GM12878 (cell line): ENCODE data around the gene TMEM45A. TPM values are rescaled to one million over a fixed set of nuclear protein-coding genes. Genes with fewer than 3 reads are reported as not detected.

ENCODE experiments used
- ATAC-seq: fragments of 200-7000 bp; cut with Tn5 transposase; 3 replicates; pipeline ENCODE4 v1.9.1; 2020; ENCODE audit warnings: mild to moderate bottlenecking, moderate library complexity
- BruUV-seq: library from RNA; stranded (reverse); fragments of 400-500 nt; replicated peaks from 2 replicates; lab custom pipeline; 2021; lab: Mats Ljungman, UMichigan
- CTCF ChIA-PET: fragments of 300-600 bp; sonication (Branson Sonifier 250); formaldehyde crosslinking; extraction: SDS; loops from one replicate; lab custom pipeline; 2021; ENCODE audit warnings: inconsistent platforms; lab: Yijun Ruan, JAX
- POLR2A ChIA-PET: fragments of 350-600 bp; formaldehyde crosslinking; extraction: SDS; loops from one replicate; lab custom pipeline; 2021; ENCODE audit warnings: inconsistent platforms; lab: Charles Lee
- RAD21 ChIA-PET: fragments of 300-600 bp; sonication (Branson Sonifier 250); formaldehyde crosslinking; loops from one replicate; lab custom pipeline; 2023; ENCODE audit warnings: antibody characterized with exemption; ENCODE audit not compliant: unreplicated experiment; lab: Charles Lee
- SMC1A ChIA-PET: fragments of 300-600 bp; sonication (Branson Sonifier 250); formaldehyde crosslinking; loops from one replicate; lab custom pipeline; 2023; ENCODE audit not compliant: unreplicated experiment, uncharacterized antibody; lab: Charles Lee
- DNase-seq: peaks from one replicate; pipeline ENCODE4 v3.0.0-alpha.2; 2011; ENCODE audit warnings: low read depth, low spot score
- FAIRE-seq: peaks from 3 replicates; lab custom pipeline; 2011; peaks lifted over from hg19 to GRCh38; lab: Jason Lieb, UNC
- H2AFZ ChIP-seq: 2 replicates; pipeline ENCODE4 v1.6.0; 2011; ENCODE audit warnings: low read depth, low read length, control low read depth; ENCODE audit not compliant: control insufficient read depth
- H3K27ac ChIP-seq: 2 replicates; pipeline ENCODE4 v1.5.1; 2011; ENCODE audit warnings: control low read depth; ENCODE audit not compliant: control insufficient read depth, insufficient read depth
- H3K27me3 ChIP-seq, 2 experiments: replicated peaks in 1 of 2; 2 replicates each; pipeline versions ENCODE4 v1.6.0 to v1.6.1; 2011; ENCODE audit warnings: low read length in 1 of 2; ENCODE audit not compliant: control insufficient read depth in 2 of 2, insufficient read depth in 2 of 2
- H3K36me3 ChIP-seq, 2 experiments: 2 replicates each; pipeline ENCODE4 v1.5.1; 2011; ENCODE audit warnings: low read length in 1 of 2; ENCODE audit not compliant: control insufficient read depth in 2 of 2, insufficient read depth in 2 of 2
- H3K4me1 ChIP-seq: 2 replicates; pipeline ENCODE4 v1.6.1; 2011; ENCODE audit warnings: mild to moderate bottlenecking, low read length, moderate library complexity, mixed read lengths; ENCODE audit not compliant: control insufficient read depth, insufficient read depth
- H3K4me2 ChIP-seq: 2 replicates; pipeline ENCODE4 v1.6.0; 2011; ENCODE audit warnings: control low read depth; ENCODE audit not compliant: control insufficient read depth, insufficient read depth
- H3K4me3 ChIP-seq: fragments of 200-600 bp; sonication (generic); 2 replicates; pipeline ENCODE4 v1.5.1; 2016
- H3K79me2 ChIP-seq: 2 replicates; pipeline ENCODE4 v1.6.0; 2011; ENCODE audit warnings: low read length; ENCODE audit not compliant: control insufficient read depth, insufficient read depth
- H3K9ac ChIP-seq: 2 replicates; pipeline ENCODE4 v1.8.0; 2011; ENCODE audit warnings: low read length, control low read depth, mixed read lengths; ENCODE audit not compliant: control insufficient read depth, insufficient read depth
- H3K9me3 ChIP-seq: replicated peaks from 3 replicates; pipeline ENCODE4 v1.5.1; 2011; ENCODE audit warnings: mild to moderate bottlenecking, low read length; ENCODE audit not compliant: control insufficient read depth, insufficient read depth
- H4K20me1 ChIP-seq: 2 replicates; pipeline ENCODE4 v1.6.0; 2011; ENCODE audit not compliant: control insufficient read depth, insufficient read depth
- FOS ChIP-seq: IDR thresholded peaks from 3 replicates; pipeline ENCODE4 v1.6.1; 2011; ENCODE audit warnings: borderline replicate concordance; ENCODE audit not compliant: insufficient read length; ENCODE audit errors: extremely low read depth
- GATAD2B ChIP-seq: fragments of 450-650 bp; conservative IDR thresholded peaks from 2 replicates; pipeline ENCODE4 v1.6.1; 2017; ENCODE audit warnings: low read depth, mild to moderate bottlenecking, moderate library complexity
- IKZF1 ChIP-seq: fragments of 450-650 bp; conservative IDR thresholded peaks from 2 replicates; pipeline ENCODE4 v1.6.1; 2017; ENCODE audit warnings: antibody characterized with exemption, mild to moderate bottlenecking
- MAX ChIP-seq: IDR thresholded peaks from 2 replicates; pipeline ENCODE4 v1.6.1; 2012; ENCODE audit warnings: low read depth, low read length, improper control_type of control experiment
- MTA2 ChIP-seq: fragments of 450-650 bp; IDR thresholded peaks from 2 replicates; pipeline ENCODE4 v1.6.1; 2016; ENCODE audit warnings: low read depth, mild to moderate bottlenecking, moderate library complexity
- MXI1 ChIP-seq: fragments of 150-350 bp; IDR thresholded peaks from 2 replicates; pipeline ENCODE4 v1.6.1; 2011; ENCODE audit warnings: low read depth, mild to moderate bottlenecking, inconsistent platforms, low read length, improper control_type of control experiment
- MYC ChIP-seq: IDR thresholded peaks from 2 replicates; pipeline ENCODE4 v1.6.1; 2011; ENCODE audit warnings: mild to moderate bottlenecking, low read length, moderate library complexity, inconsistent platforms; ENCODE audit not compliant: insufficient read depth, insufficient replicate concordance, insufficient read length, severe bottlenecking
- NFIC ChIP-seq: IDR thresholded peaks from 2 replicates; pipeline ENCODE4 v1.6.1; 2012; ENCODE audit warnings: low read depth, mild to moderate bottlenecking, inconsistent platforms, low read length, moderate library complexity
- RFX5 ChIP-seq: IDR thresholded peaks from 2 replicates; pipeline ENCODE4 v1.6.1; 2011; ENCODE audit warnings: low read depth, low read length, improper control_type of control experiment
- SMAD5 ChIP-seq: IDR thresholded peaks from 2 replicates; pipeline ENCODE4 v1.6.1; 2016; ENCODE audit warnings: antibody characterized with exemption, low read depth
- ZZZ3 ChIP-seq: IDR thresholded peaks from 2 replicates; pipeline ENCODE4 v1.6.1; 2011; ENCODE audit warnings: low read depth; ENCODE audit not compliant: control insufficient read depth, insufficient read length
- WGBS: methylation state at CpG from one replicate; pipeline ENCODE4 v1.1.6; 2016; ENCODE audit warnings: low lambda C conversion rate; ENCODE audit not compliant: insufficient replicate concordance, insufficient coverage; ENCODE audit errors: missing lambda C conversion rate; 5-methylcytosine and 5-hydroxymethylcytosine counted together
- in situ Hi-C: fragments of 300-500 bp; cut with MboI; formaldehyde crosslinking; loops from 9 replicates; pipeline ENCODE4 v1.14.3; 2018; ENCODE audit warnings: mixed read lengths
- intact Hi-C: fragments of 100-400 bp; cut with micrococcal nuclease; formaldehyde crosslinking; loops from one replicate; pipeline ENCODE4 v1.14.2; 2022; ENCODE audit not compliant: unreplicated experiment
- polyA plus RNA-seq, 11 experiments: library from polyadenylated mRNA; depleted of rRNA in 4 of 11; unstranded in 6 of 11; stranded (reverse) in 5 of 11; fragments of >200 nt; fragmentation: Nextera tagmentation in 4 of 11; fragmentation: Illumina TruSeq in 1 of 11; extraction: Ambion mirVana in 4 of 11; extraction: Trizol in 1 of 11; gene quantifications; 1 replicate in 1 of 11; 2 replicates in 10 of 11; pipeline versions ENCODE4 v1.2.1 to v1.2.3, GENCODE V29; 2011 to 2016; ENCODE audit warnings: inconsistent platforms in 2 of 11, missing spikeins in 2 of 11, low read depth in 1 of 11
- total RNA-seq, 4 experiments: library from RNA; depleted of rRNA in 3 of 4; stranded (reverse); fragments of >200 nt in 3 of 4; fragmentation: Illumina TruSeq in 1 of 4; extraction: Trizol in 1 of 4; gene quantifications; 2 replicates each; pipeline versions ENCODE4 v1.2.1 to v1.2.3, GENCODE V29; 2013 to 2021
- TF ChIP-seq, protein P1 (sequence below): IDR thresholded peaks from 2 replicates; pipeline ENCODE4 v1.6.1; 2012; ENCODE audit warnings: mild to moderate bottlenecking, low read depth, low read length
- TF ChIP-seq, protein P2 (sequence below): fragments of 450-650 bp; IDR thresholded peaks from 2 replicates; pipeline ENCODE4 v1.6.1; 2017; ENCODE audit warnings: mild to moderate bottlenecking, moderate library complexity
- TF ChIP-seq, protein P3 (sequence below): fragments of 450-650 bp; IDR thresholded peaks from 2 replicates; pipeline ENCODE4 v1.6.1; 2017; ENCODE audit warnings: low read depth, mild to moderate bottlenecking, moderate library complexity

TMEM45A gene
- total and polyA plus RNA-seq, 10 of the 15 experiments (the other 5 are each of a cell fraction or from before 2014, with no cell fraction given) = 0.34 to 5.3 (median 0.83) TPM

DNA sequence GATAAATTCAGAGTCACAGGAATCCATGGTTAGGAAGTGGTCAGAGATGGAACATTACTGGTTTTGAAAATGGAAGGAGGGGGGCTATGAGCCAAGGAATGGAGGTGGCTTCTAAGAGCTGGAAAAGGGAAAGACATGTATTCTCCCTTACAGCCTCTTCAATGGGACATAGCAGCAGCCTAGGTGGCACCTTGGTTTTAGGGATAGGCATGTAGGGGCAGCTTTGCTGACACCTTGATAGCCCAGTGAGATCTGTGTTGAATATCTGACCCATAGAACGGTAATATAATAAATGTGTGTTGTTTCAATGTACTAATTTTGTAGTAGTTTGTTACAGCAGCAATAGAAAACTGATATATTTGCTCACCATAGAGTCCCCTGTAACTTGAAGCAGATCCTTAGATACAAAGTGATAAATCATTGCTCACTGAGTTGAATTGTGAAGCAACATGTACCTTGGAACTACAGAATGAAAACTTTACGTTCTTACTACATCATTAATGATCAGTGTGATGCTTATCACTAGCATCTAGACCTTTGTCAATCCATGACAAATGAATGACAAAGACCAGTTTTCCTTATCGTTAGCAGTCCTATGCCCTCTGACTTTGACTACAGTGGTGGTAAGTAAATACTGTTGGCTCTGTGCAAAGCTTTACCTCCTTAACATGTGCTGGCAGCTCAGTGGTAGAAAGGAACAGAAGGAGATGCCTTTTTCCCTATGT, 53.8 kb downstream of the TMEM45A start:
- H3K4me2 ChIP-seq = no peak overlapping the region
- no peaks in the 10 kb centered on the region; the same call in 2 of the 3 replicates for H3K9me3 ChIP-seq
- H3K4me1 ChIP-seq = no peaks in the 10 kb centered on the region
- WGBS = 54% methylated on average over 3 of the region's 3 CpGs
- ChIA-PET SMC1A (interaction anchor here (1.2 kb wide), 1 partner anchor 25 kb away, joined by 3 read pairs; no protein-coding TSS in a partner anchor), CTCF (interaction anchor here (1.0 to 1.3 kb wide), 2 partner anchors 43 to 247 kb away, joined by 3 to 5 read pairs; no protein-coding TSS in a partner anchor), POLR2A (no interaction called here), RAD21 (no interaction called here)
- no peak for FAIRE-seq
- H3K9ac ChIP-seq = no peak overlapping the region
- BruUV-seq = no TSS peak
- no peaks in the 10 kb centered on the region for H3K27me3 ChIP-seq
- no peak for DNase-seq
- no peak for ATAC-seq
- no peak overlapping the region for H2AFZ ChIP-seq
- H4K20me1 ChIP-seq = no peaks in the 10 kb centered on the region
- in situ Hi-C loops (no loop called here), intact Hi-C loops (no loop called here)
- H3K27ac ChIP-seq = no peak overlapping the region
- H3K79me2 ChIP-seq = no peaks in the 10 kb centered on the region
- H3K4me3 ChIP-seq = no peak overlapping the region
- H3K36me3 ChIP-seq = no peaks in the 10 kb centered on the region
- TF ChIP-seq MAX = no peak
- no peak for TF ChIP-seq MTA2
- TF ChIP-seq SMAD5 = no peak
- TF ChIP-seq MXI1 = no peak
- TF ChIP-seq, protein P1, sequence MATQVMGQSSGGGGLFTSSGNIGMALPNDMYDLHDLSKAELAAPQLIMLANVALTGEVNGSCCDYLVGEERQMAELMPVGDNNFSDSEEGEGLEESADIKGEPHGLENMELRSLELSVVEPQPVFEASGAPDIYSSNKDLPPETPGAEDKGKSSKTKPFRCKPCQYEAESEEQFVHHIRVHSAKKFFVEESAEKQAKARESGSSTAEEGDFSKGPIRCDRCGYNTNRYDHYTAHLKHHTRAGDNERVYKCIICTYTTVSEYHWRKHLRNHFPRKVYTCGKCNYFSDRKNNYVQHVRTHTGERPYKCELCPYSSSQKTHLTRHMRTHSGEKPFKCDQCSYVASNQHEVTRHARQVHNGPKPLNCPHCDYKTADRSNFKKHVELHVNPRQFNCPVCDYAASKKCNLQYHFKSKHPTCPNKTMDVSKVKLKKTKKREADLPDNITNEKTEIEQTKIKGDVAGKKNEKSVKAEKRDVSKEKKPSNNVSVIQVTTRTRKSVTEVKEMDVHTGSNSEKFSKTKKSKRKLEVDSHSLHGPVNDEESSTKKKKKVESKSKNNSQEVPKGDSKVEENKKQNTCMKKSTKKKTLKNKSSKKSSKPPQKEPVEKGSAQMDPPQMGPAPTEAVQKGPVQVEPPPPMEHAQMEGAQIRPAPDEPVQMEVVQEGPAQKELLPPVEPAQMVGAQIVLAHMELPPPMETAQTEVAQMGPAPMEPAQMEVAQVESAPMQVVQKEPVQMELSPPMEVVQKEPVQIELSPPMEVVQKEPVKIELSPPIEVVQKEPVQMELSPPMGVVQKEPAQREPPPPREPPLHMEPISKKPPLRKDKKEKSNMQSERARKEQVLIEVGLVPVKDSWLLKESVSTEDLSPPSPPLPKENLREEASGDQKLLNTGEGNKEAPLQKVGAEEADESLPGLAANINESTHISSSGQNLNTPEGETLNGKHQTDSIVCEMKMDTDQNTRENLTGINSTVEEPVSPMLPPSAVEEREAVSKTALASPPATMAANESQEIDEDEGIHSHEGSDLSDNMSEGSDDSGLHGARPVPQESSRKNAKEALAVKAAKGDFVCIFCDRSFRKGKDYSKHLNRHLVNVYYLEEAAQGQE = no peak
- TF ChIP-seq ZZZ3 = no peak
- TF ChIP-seq, protein P2, sequence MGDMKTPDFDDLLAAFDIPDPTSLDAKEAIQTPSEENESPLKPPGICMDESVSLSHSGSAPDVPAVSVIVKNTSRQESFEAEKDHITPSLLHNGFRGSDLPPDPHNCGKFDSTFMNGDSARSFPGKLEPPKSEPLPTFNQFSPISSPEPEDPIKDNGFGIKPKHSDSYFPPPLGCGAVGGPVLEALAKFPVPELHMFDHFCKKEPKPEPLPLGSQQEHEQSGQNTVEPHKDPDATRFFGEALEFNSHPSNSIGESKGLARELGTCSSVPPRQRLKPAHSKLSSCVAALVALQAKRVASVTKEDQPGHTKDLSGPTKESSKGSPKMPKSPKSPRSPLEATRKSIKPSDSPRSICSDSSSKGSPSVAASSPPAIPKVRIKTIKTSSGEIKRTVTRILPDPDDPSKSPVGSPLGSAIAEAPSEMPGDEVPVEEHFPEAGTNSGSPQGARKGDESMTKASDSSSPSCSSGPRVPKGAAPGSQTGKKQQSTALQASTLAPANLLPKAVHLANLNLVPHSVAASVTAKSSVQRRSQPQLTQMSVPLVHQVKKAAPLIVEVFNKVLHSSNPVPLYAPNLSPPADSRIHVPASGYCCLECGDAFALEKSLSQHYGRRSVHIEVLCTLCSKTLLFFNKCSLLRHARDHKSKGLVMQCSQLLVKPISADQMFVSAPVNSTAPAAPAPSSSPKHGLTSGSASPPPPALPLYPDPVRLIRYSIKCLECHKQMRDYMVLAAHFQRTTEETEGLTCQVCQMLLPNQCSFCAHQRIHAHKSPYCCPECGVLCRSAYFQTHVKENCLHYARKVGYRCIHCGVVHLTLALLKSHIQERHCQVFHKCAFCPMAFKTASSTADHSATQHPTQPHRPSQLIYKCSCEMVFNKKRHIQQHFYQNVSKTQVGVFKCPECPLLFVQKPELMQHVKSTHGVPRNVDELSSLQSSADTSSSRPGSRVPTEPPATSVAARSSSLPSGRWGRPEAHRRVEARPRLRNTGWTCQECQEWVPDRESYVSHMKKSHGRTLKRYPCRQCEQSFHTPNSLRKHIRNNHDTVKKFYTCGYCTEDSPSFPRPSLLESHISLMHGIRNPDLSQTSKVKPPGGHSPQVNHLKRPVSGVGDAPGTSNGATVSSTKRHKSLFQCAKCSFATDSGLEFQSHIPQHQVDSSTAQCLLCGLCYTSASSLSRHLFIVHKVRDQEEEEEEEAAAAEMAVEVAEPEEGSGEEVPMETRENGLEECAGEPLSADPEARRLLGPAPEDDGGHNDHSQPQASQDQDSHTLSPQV = no peak
- TF ChIP-seq FOS = no peak
- TF ChIP-seq GATAD2B = no peak
- TF ChIP-seq MYC = no peak
- no peak for TF ChIP-seq IKZF1
- no peak for TF ChIP-seq NFIC
- TF ChIP-seq, protein P3, sequence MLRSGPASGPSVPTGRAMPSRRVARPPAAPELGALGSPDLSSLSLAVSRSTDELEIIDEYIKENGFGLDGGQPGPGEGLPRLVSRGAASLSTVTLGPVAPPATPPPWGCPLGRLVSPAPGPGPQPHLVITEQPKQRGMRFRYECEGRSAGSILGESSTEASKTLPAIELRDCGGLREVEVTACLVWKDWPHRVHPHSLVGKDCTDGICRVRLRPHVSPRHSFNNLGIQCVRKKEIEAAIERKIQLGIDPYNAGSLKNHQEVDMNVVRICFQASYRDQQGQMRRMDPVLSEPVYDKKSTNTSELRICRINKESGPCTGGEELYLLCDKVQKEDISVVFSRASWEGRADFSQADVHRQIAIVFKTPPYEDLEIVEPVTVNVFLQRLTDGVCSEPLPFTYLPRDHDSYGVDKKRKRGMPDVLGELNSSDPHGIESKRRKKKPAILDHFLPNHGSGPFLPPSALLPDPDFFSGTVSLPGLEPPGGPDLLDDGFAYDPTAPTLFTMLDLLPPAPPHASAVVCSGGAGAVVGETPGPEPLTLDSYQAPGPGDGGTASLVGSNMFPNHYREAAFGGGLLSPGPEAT = no peak
- no peak for TF ChIP-seq RFX5
